Spleen (tissue), 11 donors: ENCODE results near the gene CHRM5. TPM values are rescaled to one million over a fixed set of nuclear protein-coding genes. Genes with fewer than 3 reads are reported as not detected.

Source experiments
- DNase-seq: peaks from one replicate; pipeline ENCODE4 v3.0.0-alpha.2; 2020
- H3K27ac ChIP-seq, 8 donors: fragments of 200-600 bp; sonication (generic) in 7 of 8; 1 replicate in 4 of 8; 2 replicates in 4 of 8; pipeline versions ENCODE4 v1.5.0 to v1.8.0; 2016 to 2021; ENCODE audit warnings: inconsistent platforms in 4 of 8, mild to moderate bottlenecking in 4 of 8, moderate library complexity in 1 of 8
- H3K27me3 ChIP-seq, 7 donors: fragments of 200-600 bp; sonication (generic) in 6 of 7; replicated peaks in 1 of 7; 1 replicate in 4 of 7; 2 replicates in 3 of 7; pipeline versions ENCODE4 v1.5.0 to v1.8.0; 2016 to 2021; ENCODE audit warnings: inconsistent platforms in 3 of 7, mild to moderate bottlenecking in 1 of 7
- H3K36me3 ChIP-seq, 6 donors: fragments of 200-600 bp; sonication (generic) in 5 of 6; 1 replicate in 4 of 6; 2 replicates in 2 of 6; pipeline versions ENCODE4 v1.5.0 to v1.8.0; 2016 to 2021; ENCODE audit warnings: inconsistent platforms in 2 of 6
- H3K4me1 ChIP-seq, 6 donors: fragments of 200-600 bp; sonication (generic) in 5 of 6; 1 replicate in 3 of 6; 2 replicates in 3 of 6; pipeline versions ENCODE4 v1.5.0 to v1.8.0; 2016 to 2021; ENCODE audit warnings: inconsistent platforms in 3 of 6
- H3K4me3 ChIP-seq, 8 donors: fragments of 200-600 bp; sonication (generic) in 7 of 8; 1 replicate in 4 of 8; 2 replicates in 4 of 8; pipeline versions ENCODE4 v1.5.0 to v1.8.0; 2016 to 2021; ENCODE audit warnings: inconsistent platforms in 4 of 8, mild to moderate bottlenecking in 4 of 8, moderate library complexity in 2 of 8
- H3K9me3 ChIP-seq, 8 donors: fragments of 200-600 bp; sonication (generic) in 7 of 8; 1 replicate in 4 of 8; 2 replicates in 4 of 8; pipeline versions ENCODE4 v1.5.0 to v1.8.0; 2016 to 2021; ENCODE audit warnings: inconsistent platforms in 4 of 8
- CTCF ChIP-seq, 11 experiments: fragments of 200-600 bp in 7 of 11; fragments of 450-650 bp in 4 of 11; sonication (generic) in 4 of 11; IDR thresholded peaks in 8 of 11; conservative IDR thresholded peaks in 3 of 11; 1 replicate in 7 of 11; 2 replicates in 4 of 11; pipeline versions ENCODE4 v1.4.0 to v1.8.0; 2016 to 2021; ENCODE audit warnings: antibody characterized with exemption in 11 of 11, inconsistent platforms in 4 of 11, mild to moderate bottlenecking in 1 of 11
- POLR2A ChIP-seq, 3 donors: fragments of 450-650 bp; IDR thresholded peaks; one replicate each; pipeline ENCODE4 v1.5.1; 2017; ENCODE audit warnings: antibody characterized with exemption in 3 of 3, mild to moderate bottlenecking in 1 of 3
- POLR2AphosphoS5 ChIP-seq, 3 donors: sonication (generic); formaldehyde crosslinking; IDR thresholded peaks; one replicate each; pipeline ENCODE4 v1.5.1; 2017; ENCODE audit warnings: antibody characterized with exemption in 3 of 3
- WGBS, 5 donors: extraction: QIAGEN DNeasy Blood & Tissue Kit in 3 of 5; methylation state at CpG; one replicate each; pipeline versions ENCODE4 v1.1.5 to v1.1.7; 2013 to 2018; 5-methylcytosine and 5-hydroxymethylcytosine counted together
- intact Hi-C: fragments of 100-400 bp; cut with DNase I; formaldehyde crosslinking; loops from one replicate; pipeline ENCODE4 v1.15.0; 2023; ENCODE audit warnings: low total_unique reads
- polyA plus RNA-seq, 3 donors: library from polyadenylated mRNA; stranded (reverse); fragments of 200-250 nt; gene quantifications; one replicate each; pipeline ENCODE4 v1.2.1, GENCODE V29; 2013
- total RNA-seq, 7 donors: library from RNA; depleted of rRNA in 3 of 7; stranded (reverse); fragments of >200 nt in 3 of 7; fragmentation: NEBNext Ultra II Directional in 4 of 7; extraction: Animal tissue kit (Norgen Biotek cat#: 25700) in 4 of 7; gene quantifications; one replicate each; pipeline versions ENCODE4 v1.1.0 to v1.2.1, GENCODE V29; 2016 to 2021
- donor health status: healthy with polysubstance abuse.
- donor health status: DM: no; HTN: no; CAD: no; lungs with moderate emphysema.
- donor health status: DM: no; HTN: no; CAD: no.
- donor health status: Bipolar disorder and iron deficiency.
- donor health status: healthy.
- donor health status: DM: no; HTN: no; CAD: no.
- donor health status: DM: yes; HTN: yes; CAD: no.

CHRM5 gene
- total and polyA plus RNA-seq, 10 donors = 0.03 TPM; not detected in 9

GRCh38 chr15:34043391-34043790 lies 75.1 kb downstream of the CHRM5 start:
- H3K9me3 ChIP-seq = no peaks in the 10 kb centered on the region
- H3K27me3 ChIP-seq = no peaks in the 10 kb centered on the region
- no peaks in the 10 kb centered on the region for H3K36me3 ChIP-seq
- peaks cover 0 to 15% (median 11%) of the 10 kb centered on the region in 6 donors for H3K4me1 ChIP-seq
- WGBS, 5 donors = 75 to 94% (median 81%) methylated on average over 1 of the region's 1 CpG
- no peak overlapping the region for H3K27ac ChIP-seq
- DNase-seq = no peak
- TF ChIP-seq POLR2A (IDR thresholded peaks at IDR 0.05) (no peak), CTCF (IDR thresholded peaks at IDR 0.05 in 8 of 11, conservative IDR thresholded peaks at IDR 0.05 in 3 of 11) (no peak), POLR2AphosphoS5 (IDR thresholded peaks at IDR 0.05) (no peak)
- no peak overlapping the region for H3K4me3 ChIP-seq
- intact Hi-C loops = no loop called here

- intact Hi-C loops = no loop called here
Observed at GRCh38 chr15:34043813-34044212, 75.5 kb downstream of the CHRM5 start.

GRCh38 chr15:34046471-34047145 lies 78.3 kb downstream of the CHRM5 start:
- peaks cover 0 to 31% (median 24%) of the 10 kb centered on the region in 8 donors for H3K9me3 ChIP-seq
- no peaks in the 10 kb centered on the region for H3K27me3 ChIP-seq
- intact Hi-C loops = no loop called here
- no peaks in the 10 kb centered on the region for H3K4me1 ChIP-seq
- no peak overlapping the region for H3K4me3 ChIP-seq
- DNase-seq = no peak
- no peak overlapping the region for H3K27ac ChIP-seq
- WGBS, 5 donors = 90 to 95% (median 93%) methylated on average over 16 of the region's 16 CpGs
- H3K36me3 ChIP-seq = no peaks in the 10 kb centered on the region
- no peak for TF ChIP-seq POLR2A (IDR thresholded peaks at IDR 0.05)
- no peak for TF ChIP-seq CTCF (IDR thresholded peaks at IDR 0.05 in 8 of 11, conservative IDR thresholded peaks at IDR 0.05 in 3 of 11)
- TF ChIP-seq POLR2AphosphoS5 (IDR thresholded peaks at IDR 0.05) = no peak

More at GRCh38 chr15:34043813-34044212, 75.5 kb downstream of the CHRM5 start:
- Histone ChIP-seq H3K4me1 (peaks cover 0 to 15% (median 11%) of the 10 kb centered on the region in 6 donors), H3K9me3 (peaks cover 0 to 3% (median 0%) of the 10 kb centered on the region in 8 donors), H3K4me3 (no peak overlapping the region), H3K27ac (no peak overlapping the region), H3K27me3 (no peaks in the 10 kb centered on the region), H3K36me3 (no peaks in the 10 kb centered on the region)
- no peak for DNase-seq
- 67 to 93% (median 83%) methylated on average over 2 of the region's 2 CpGs for whole genome bisulfite sequencing, 5 donors
- TF ChIP-seq POLR2A (IDR thresholded peaks at IDR 0.05) (no peak), CTCF (IDR thresholded peaks at IDR 0.05 in 8 of 11, conservative IDR thresholded peaks at IDR 0.05 in 3 of 11) (no peak), POLR2AphosphoS5 (IDR thresholded peaks at IDR 0.05) (no peak)

GRCh38 chr15:34047893-34048775 lies 79.8 kb downstream of the CHRM5 start:
- Histone ChIP-seq H3K36me3 (no peaks in the 10 kb centered on the region), H3K4me1 (no peaks in the 10 kb centered on the region), H3K27me3 (no peaks in the 10 kb centered on the region), H3K9me3 (peaks cover 0 to 37% (median 28%) of the 10 kb centered on the region in 8 donors), H3K27ac (no peak overlapping the region), H3K4me3 (no peak overlapping the region)
- WGBS, 5 donors = 75 to 91% (median 87%) methylated on average over 8 to 10 of the region's 10 CpGs
- TF ChIP-seq POLR2A (IDR thresholded peaks at IDR 0.05) (no peak), POLR2AphosphoS5 (IDR thresholded peaks at IDR 0.05) (no peak), CTCF (IDR thresholded peaks at IDR 0.05 in 8 of 11, conservative IDR thresholded peaks at IDR 0.05 in 3 of 11) (no peak)
- intact Hi-C loops = no loop called here
- no peak for DNase-seq
